ENCODE data around the gene GSTCD. TPM values are rescaled to one million over a fixed set of nuclear protein-coding genes. Genes with fewer than 3 reads are reported as not detected.

The GSTCD gene
- total RNA-seq, 1 experiment from 2014 or later = 17.9 TPM

DNA sequence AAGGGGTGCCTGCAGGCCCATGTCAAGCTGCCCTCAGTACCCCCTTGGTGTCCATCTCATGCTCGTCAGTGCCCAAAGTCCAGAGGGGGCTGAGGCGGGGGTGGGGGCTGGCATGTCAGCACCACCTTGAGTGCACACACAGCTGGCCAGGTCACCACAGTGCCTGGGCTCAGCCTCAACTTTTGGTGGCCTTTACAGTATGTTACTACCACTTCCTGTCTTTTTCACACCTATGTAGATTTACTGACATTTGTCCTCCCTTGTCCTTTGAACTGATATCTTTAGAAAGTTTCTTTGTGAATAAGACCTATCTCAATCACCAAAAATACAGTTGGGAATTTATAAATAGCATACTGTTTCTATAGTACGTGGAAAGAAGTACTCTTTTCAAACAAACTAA, 128.0 kb downstream of the GSTCD start:
- Histone ChIP-seq H4K5ac (ENCODE audit: insufficient read length, low read depth, low read length) (no peak overlapping the region), H3K23ac (ENCODE audit: insufficient read length, low read depth, low read length) (no peak overlapping the region), H2BK20ac (ENCODE audit: low read depth, low read length, poor library complexity, severe bottlenecking) (no peak overlapping the region), H3K4ac (ENCODE audit: low read depth, low read length) (no peak overlapping the region), H3K79me2 (ENCODE audit: insufficient read depth, low read length) (no peaks in the 10 kb centered on the region), H2AK5ac (ENCODE audit: insufficient read length, low read length) (no peak overlapping the region), H3K4me1 (ENCODE audit: insufficient read depth, low read length) (no peaks in the 10 kb centered on the region), H3K18ac (ENCODE audit: insufficient read length, low read depth, low read length) (no peak overlapping the region), H4K20me1 (ENCODE audit: control insufficient read depth, insufficient read depth, insufficient read length) (no peaks in the 10 kb centered on the region), H3T11ph (ENCODE audit: low read length) (no peak overlapping the region), H2BK120ac (ENCODE audit: low read depth, low read length, poor library complexity, severe bottlenecking) (no peak overlapping the region), H2BK15ac (ENCODE audit: low read depth, low read length) (no peak overlapping the region), H3K27ac (ENCODE audit: insufficient read length, low read depth, low read length) (no peak overlapping the region), H3K79me1 (ENCODE audit: insufficient read depth, low read depth, low read length, poor library complexity, severe bottlenecking) (no peaks in the 10 kb centered on the region), H3K9ac (ENCODE audit: extremely low read depth, insufficient read length, low read length) (no peak overlapping the region), H2BK12ac (ENCODE audit: insufficient read length, low read depth, low read length) (no peak overlapping the region), H4K8ac (replicated peaks; ENCODE audit: insufficient read length, low read depth, low read length) (no peak overlapping the region), H3K23me2 (ENCODE audit: insufficient read length, low read depth, low read length, poor library complexity, severe bottlenecking) (no peaks in the 10 kb centered on the region), H2BK5ac (ENCODE audit: insufficient read length, low read length) (no peak overlapping the region), H4K91ac (ENCODE audit: insufficient read length, low read depth, low read length) (no peak overlapping the region), H2AFZ (ENCODE audit: low read length) (no peak overlapping the region), H3K27me3 (ENCODE audit: insufficient read depth, low read length) (no peaks in the 10 kb centered on the region), H3K56ac (ENCODE audit: insufficient read length, low read depth, low read length) (no peak overlapping the region), H3K14ac (ENCODE audit: insufficient read depth, low read length) (no peak overlapping the region), H3K9me3 (ENCODE audit: control insufficient read depth, low read depth, low read length) (no peaks in the 10 kb centered on the region), H3K4me2 (ENCODE audit: insufficient read depth, insufficient read length, low read length) (no peak overlapping the region)
- Mint-ChIP-seq H3K9me3 (no peaks in the 10 kb centered on the region), H3K36me3 (ENCODE audit: insufficient read depth in 1 of 3, low read depth in 3 of 3) (peaks cover 8 to 22% (median 9%) of the 10 kb centered on the region in 3 experiments; a peak in 5 of 7 replicates), H3K27ac (no peak overlapping the region), H3K4me1 (no peaks in the 10 kb centered on the region; a peak in 1 of 4 replicates), H3K27me3 (ENCODE audit: low read depth) (no peaks in the 10 kb centered on the region), H3K4me3 (no peak overlapping the region)
- no CpG with 5 or more reads among the region's 3 CpGs for WGBS (ENCODE audit: extremely low coverage, insufficient read length, low lambda C conversion rate)
- no peak for DNase-seq
- TF ChIP-seq, protein P1, sequence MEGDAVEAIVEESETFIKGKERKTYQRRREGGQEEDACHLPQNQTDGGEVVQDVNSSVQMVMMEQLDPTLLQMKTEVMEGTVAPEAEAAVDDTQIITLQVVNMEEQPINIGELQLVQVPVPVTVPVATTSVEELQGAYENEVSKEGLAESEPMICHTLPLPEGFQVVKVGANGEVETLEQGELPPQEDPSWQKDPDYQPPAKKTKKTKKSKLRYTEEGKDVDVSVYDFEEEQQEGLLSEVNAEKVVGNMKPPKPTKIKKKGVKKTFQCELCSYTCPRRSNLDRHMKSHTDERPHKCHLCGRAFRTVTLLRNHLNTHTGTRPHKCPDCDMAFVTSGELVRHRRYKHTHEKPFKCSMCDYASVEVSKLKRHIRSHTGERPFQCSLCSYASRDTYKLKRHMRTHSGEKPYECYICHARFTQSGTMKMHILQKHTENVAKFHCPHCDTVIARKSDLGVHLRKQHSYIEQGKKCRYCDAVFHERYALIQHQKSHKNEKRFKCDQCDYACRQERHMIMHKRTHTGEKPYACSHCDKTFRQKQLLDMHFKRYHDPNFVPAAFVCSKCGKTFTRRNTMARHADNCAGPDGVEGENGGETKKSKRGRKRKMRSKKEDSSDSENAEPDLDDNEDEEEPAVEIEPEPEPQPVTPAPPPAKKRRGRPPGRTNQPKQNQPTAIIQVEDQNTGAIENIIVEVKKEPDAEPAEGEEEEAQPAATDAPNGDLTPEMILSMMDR (conservative IDR thresholded peaks at IDR 0.05) = no peak
